ENCODE measurements around the gene NLRP9.

DNA sequence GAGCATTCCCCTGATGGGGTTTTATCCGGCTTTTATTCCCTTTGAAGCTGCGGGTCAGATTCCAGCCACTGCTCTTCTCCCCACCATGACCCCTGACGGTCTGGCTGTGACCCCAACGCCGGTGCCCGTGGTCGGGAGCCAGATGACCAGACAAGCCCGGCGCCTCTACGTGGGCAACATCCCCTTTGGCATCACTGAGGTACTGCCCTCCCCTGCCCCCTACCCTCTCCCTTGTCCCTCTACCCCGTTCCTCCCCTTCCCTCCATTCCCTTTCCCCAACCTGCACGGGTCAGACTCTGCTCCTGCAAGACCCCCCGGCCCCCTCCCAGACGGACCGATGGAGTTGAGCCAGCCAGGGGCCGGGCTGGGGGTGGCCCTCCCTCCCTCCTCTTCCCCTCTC, 77.2 kb downstream of the NLRP9 start:
- TF ChIP-seq RFX5 (IDR thresholded peaks at IDR 0.05) (no peak), SREBF2 (IDR thresholded peaks at IDR 0.05) (no peak), CHD2 (IDR thresholded peaks at IDR 0.05; ENCODE audit: low read length, partially characterized antibody) (no peak), CBX2 (IDR thresholded peaks at IDR 0.05; ENCODE audit: borderline replicate concordance, low read depth) (no peak), ZC3H11A (IDR thresholded peaks at IDR 0.05) (no peak), CEBPB (IDR thresholded peaks at IDR 0.05) (no peak), POLR2A (IDR thresholded peaks at IDR 0.05; ENCODE audit: low read length) (no peak), NR3C1 (IDR thresholded peaks at IDR 0.05) (no peak), EP300 (IDR thresholded peaks at IDR 0.05) (no peak), JUN (IDR thresholded peaks at IDR 0.05) (no peak), ZFP36 (IDR thresholded peaks at IDR 0.05; ENCODE audit: borderline replicate concordance, partially characterized antibody) (no peak), EHMT2 (IDR thresholded peaks at IDR 0.05; ENCODE audit: low read depth) (no peak)
- TF ChIP-seq, protein P1, sequence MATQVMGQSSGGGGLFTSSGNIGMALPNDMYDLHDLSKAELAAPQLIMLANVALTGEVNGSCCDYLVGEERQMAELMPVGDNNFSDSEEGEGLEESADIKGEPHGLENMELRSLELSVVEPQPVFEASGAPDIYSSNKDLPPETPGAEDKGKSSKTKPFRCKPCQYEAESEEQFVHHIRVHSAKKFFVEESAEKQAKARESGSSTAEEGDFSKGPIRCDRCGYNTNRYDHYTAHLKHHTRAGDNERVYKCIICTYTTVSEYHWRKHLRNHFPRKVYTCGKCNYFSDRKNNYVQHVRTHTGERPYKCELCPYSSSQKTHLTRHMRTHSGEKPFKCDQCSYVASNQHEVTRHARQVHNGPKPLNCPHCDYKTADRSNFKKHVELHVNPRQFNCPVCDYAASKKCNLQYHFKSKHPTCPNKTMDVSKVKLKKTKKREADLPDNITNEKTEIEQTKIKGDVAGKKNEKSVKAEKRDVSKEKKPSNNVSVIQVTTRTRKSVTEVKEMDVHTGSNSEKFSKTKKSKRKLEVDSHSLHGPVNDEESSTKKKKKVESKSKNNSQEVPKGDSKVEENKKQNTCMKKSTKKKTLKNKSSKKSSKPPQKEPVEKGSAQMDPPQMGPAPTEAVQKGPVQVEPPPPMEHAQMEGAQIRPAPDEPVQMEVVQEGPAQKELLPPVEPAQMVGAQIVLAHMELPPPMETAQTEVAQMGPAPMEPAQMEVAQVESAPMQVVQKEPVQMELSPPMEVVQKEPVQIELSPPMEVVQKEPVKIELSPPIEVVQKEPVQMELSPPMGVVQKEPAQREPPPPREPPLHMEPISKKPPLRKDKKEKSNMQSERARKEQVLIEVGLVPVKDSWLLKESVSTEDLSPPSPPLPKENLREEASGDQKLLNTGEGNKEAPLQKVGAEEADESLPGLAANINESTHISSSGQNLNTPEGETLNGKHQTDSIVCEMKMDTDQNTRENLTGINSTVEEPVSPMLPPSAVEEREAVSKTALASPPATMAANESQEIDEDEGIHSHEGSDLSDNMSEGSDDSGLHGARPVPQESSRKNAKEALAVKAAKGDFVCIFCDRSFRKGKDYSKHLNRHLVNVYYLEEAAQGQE (IDR thresholded peaks at IDR 0.05): no peak
- TF ChIP-seq, protein P2, sequence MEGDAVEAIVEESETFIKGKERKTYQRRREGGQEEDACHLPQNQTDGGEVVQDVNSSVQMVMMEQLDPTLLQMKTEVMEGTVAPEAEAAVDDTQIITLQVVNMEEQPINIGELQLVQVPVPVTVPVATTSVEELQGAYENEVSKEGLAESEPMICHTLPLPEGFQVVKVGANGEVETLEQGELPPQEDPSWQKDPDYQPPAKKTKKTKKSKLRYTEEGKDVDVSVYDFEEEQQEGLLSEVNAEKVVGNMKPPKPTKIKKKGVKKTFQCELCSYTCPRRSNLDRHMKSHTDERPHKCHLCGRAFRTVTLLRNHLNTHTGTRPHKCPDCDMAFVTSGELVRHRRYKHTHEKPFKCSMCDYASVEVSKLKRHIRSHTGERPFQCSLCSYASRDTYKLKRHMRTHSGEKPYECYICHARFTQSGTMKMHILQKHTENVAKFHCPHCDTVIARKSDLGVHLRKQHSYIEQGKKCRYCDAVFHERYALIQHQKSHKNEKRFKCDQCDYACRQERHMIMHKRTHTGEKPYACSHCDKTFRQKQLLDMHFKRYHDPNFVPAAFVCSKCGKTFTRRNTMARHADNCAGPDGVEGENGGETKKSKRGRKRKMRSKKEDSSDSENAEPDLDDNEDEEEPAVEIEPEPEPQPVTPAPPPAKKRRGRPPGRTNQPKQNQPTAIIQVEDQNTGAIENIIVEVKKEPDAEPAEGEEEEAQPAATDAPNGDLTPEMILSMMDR (IDR thresholded peaks at IDR 0.05): no peak

All from A549 (cell line).